Left renal pelvis (tissue), 4 donors: ENCODE data around the gene SETX. TPM values are rescaled to one million over a fixed set of nuclear protein-coding genes. Genes with fewer than 3 reads are reported as not detected.

Experiments
- DNase-seq, 4 donors: peaks; one replicate each; pipeline ENCODE4 v3.0.0-alpha.2; 2013; ENCODE audit warnings: low read depth in 4 of 4, low spot score in 3 of 4
- polyA plus RNA-seq, 4 donors: library from polyadenylated mRNA; unstranded; fragments of 120-200 nt; gene quantifications; one replicate each; pipeline ENCODE4 v1.2.1, GENCODE V29; 2013; ENCODE audit not compliant: insufficient read length in 4 of 4

The SETX gene
- polyA plus RNA-seq, 4 donors, result 43.5 to 57.8 (median 51.7) TPM

DNA sequence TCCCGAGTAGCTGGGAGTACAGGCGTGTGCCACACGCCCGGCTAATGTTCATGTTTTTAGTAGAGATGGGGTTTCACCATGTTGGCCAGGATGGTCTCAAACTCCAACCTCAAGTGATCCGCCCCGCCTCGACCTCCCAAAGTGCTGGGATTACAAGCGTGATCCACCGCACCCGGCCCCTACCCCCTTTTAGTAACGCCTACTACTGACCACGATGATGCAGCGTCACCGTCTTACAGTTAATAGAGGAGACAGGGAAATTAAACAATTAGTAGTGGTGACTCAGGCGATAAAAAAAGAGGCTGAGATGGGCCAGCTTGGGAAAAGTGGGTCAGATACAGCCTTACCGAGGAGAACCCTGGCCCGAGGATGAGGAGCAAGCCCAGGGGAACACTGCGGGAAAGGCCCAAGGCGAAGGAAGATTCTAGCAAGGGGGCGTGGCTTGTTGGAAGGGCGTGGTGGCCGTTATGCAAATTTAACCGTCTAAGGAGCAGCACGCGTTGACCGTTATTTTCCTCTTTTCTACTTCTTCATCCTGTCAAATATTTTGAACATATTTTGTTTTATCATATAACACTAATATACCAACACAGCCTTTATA, 1.6 kb upstream of the SETX start:
- DNase-seq, result no peak

DNA sequence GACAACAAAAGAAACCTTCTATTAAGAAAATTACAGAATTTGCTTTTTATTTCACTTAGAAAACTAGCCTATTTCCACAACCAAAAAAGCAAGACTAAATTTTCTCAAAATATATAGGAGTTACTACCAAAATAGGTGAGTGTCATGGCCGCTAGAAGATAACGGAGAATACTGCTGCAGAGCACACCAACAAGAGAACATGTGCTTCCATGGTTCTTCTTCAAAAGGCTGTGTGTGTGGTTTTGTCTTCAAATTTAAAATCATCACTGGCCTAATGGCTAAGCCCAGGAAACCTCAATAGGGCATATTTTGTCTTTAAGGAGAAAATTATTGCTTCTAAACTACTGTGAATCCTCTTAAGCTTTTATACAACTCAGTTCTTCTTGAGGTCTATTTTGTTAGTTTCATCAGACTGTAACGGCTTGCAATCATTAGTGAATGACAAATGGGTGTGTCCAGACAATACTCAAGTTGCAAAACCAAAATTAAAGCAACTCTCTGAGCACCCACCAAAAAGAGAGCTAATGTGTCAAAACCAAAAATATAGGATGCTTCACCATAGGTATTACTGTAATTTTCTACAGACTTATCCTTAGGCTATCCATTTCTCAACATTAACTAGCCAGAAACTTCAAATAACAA, 3.3 kb downstream of the SETX start:
- no peak for DNase-seq

GRCh38 chr9:132350861-132351315, 3.9 kb downstream of the SETX start:
- no peak for DNase-seq

DNA sequence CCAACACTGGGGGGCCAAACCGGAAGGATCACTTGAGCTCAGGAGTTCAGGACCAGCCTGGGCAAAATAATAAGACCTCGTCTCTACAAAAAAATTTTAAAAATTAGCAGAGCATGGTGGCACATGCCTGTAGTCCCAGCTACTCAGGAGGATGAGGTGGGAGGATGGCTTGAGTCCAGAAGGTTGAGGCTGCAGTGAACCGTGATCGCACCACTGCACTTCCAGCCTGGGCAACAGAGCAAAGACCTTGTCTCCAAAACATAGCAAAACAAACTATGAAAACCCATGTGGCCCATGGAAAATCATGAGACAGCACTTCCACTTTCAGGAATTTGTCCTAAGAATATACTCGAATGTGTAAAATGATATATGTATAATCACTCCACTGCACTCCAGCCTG, 6.1 kb downstream of the SETX start:
- no peak for DNase-seq

- no peak for DNase-seq
These were observed 8.6 kb downstream of the SETX start for GRCh38 chr9:132346177-132346576.

DNA sequence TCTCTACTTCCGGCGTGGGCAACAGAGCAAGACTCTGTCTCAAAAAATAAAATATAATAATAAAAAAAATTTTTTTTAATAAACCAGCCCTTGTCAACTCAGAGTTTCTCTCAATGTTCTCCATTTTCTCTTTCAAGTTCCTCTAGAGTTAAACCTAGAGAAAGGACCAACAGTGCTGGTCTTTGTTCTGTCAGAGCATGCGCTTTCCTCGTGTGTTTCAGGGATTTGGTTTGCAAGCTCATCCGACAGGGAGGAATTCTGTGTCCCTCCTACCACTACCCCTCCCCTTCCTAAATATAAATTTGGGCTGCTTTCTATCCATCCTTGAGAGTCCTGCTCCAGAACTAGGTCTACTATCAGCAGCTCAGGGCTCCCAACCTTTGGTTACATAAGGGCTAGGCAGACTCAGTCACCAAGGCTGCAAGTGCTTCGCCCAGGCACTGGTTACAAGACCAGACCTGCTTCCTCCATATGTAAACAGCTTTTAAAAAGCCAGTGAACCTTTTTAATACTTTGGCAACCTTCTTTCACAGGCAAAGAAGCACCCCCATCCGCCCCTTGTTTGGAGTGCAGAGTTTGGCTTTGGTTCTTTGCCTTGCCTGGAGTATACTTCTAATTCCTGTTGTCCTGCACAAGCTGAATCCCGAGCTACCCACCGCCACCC, 13.5 kb downstream of the SETX start:
- no peak for DNase-seq

- DNase-seq, result no peak
These were observed 20.4 kb downstream of the SETX start for GRCh38 chr9:132334364-132334763.

GRCh38 chr9:132333556-132333955, 21.2 kb downstream of the SETX start:
- DNase-seq, result no peak

- DNase-seq, result no peak
These were observed 26.2 kb downstream of the SETX start for GRCh38 chr9:132328580-132328979.

GRCh38 chr9:132327537-132327936, 27.2 kb downstream of the SETX start:
- no peak for DNase-seq

DNA sequence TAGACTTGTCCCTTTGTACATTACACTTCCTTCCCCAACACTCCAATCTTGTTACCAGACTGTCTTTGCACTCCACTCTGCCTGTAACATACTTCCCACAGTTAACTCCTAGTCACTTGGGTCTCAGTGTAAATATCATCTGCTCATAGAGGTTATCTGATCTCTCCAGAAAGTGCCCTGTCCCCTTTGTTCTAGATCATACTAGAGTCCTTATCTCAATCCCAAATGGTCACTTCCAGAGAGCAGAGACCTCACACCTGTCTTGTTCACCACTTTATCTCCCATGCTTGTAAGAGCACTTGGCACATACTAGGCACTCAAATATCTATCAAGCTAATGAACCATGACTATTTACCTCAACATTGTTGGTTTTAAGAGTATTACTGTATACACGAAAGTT, 30.4 kb downstream of the SETX start:
- DNase-seq, result no peak

GRCh38 chr9:132319421-132320110, 35.2 kb downstream of the SETX start:
- no peak for DNase-seq

GRCh38 chr9:132312873-132313272, 41.9 kb downstream of the SETX start:
- DNase-seq, result no peak

DNA sequence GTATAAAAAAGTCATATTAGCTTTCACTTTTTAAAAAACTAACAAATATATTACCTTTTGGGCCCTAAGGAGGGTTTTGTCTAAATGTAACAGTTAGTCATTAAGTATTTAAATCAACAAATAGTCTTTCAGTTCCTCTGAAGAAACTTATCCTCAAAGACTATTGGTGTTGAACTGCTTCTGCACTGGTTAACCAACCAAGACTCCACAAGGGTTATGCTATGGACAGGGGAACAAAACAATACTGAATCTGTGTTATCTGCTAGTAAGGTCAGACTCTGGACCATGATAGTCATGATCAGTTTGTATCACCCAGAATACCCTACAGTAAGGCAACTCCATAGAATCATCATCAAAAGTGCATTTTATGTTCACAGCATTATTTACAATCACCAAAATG, 42.4 kb downstream of the SETX start:
- DNase-seq, result no peak

DNA sequence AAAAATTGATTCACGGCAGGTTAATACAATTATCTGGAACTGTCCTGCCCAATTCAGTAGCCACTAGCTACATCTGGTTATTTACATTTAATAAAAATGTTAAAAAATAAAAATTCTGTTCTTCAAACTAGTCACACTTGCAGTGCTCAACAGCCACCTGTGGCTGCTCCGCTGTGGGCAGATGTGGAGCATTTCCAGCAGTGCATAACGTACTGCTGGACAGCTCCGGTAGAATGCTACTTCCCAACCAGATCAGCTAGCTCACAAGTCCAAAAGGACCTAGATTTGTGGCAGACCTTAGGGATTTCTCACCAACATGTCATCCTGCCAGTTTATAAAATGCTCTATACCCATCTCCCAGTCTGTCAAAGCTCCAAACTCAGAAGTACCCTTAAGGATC, 42.8 kb downstream of the SETX start:
- no peak for DNase-seq

- DNase-seq, result no peak
These were observed 45.7 kb downstream of the SETX start for GRCh38 chr9:132309056-132309455.

- DNase-seq, result no peak
These were observed 53.3 kb downstream of the SETX start for GRCh38 chr9:132301521-132301920.

DNA sequence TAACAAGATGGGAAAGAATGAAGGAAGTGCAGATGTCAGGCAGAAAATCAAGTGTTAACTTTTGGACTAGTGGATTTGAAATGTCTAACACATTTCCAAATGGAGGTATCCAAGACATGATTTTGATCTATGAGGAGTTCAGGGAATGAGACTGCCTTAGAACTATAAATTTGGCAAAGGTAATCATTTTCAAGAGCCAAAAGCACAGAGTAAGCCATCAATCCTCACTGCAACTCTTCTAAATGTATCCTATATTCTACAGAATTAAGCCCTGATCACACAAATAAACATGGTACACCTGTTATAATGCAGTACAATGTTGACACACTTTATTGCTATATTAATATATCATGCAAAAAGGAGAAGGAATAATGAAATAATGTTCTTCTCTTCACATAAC, 55.6 kb downstream of the SETX start:
- no peak for DNase-seq

DNA sequence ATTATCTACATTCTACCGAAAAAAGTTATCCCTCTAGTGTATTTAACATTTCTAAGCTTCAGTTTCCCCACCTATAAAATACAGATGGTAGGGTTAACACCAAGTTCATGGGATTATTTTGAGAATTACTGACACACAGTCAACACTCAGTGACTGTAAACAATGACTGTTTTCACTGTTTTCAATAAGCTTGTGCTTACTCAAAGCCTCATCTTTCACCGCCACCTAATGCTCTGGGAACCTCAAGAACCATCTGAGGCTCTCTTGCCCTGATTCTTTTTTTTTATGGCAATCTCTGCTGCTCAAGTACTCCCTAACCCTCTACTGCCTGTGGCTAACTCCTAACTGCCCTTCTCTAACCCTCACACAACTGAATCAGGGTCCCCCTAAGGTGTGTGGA, 59.6 kb downstream of the SETX start:
- DNase-seq, result no peak

DNA sequence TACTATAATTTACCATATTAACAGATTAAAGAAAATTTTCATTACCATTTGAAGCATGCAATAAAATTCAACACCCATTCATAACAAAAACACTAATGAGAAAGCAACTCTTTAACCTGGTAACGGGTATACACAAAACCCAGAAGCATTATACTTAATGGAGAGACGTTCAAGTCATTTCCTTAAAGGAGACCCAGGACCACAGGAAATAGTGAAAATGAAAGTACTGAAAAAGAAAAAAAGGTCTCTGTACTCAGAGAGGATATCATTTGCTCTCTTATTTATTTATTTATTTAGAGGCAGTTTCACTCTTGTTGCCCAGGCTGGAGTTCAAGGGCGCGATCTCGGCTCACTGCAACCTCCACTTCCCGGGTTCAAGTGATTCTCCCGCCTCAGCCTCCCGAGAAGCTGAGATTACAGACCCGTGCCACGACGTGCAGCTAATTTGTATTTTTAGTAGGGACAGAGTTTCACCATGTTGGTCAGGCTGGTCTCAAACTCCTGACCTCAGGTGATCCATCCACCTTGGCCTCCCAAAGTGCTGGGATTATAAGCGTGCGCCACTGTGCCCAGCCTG, 61.6 kb downstream of the SETX start:
- no peak for DNase-seq

DNA sequence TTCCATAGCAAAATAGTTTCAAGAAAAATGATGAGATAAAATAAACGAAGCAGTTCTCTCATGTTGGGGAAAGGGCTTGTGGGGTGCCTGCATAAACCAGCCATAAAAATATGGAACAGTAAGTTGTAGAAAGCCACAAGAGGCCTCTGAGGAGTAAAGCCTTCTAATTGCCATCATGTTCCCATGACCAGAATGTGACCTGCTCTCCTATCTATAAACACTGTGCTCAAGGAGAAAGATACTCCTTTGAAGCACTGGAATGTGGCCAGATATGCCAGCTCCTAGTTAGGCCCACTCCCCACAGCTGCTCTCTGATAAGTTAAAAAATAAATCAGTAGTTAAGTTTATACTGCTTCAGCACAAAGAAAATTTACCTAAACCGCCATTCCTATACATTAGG, 65.8 kb downstream of the SETX start:
- DNase-seq, result no peak
